GM18868 (cell line): Measurements from ENCODE around the gene ACE.

Source experiments
- ATAC-seq: cut with Tn5 transposase; IDR thresholded peaks from one replicate; pipeline ENCODE4 v1.9.1; 2021; ENCODE audit warnings: mild to moderate bottlenecking, moderate library complexity; ENCODE audit not compliant: unreplicated experiment

Gene ACE

GRCh38 chr17:63476854-63477479 is at the start of gene ACE:
Gene ACE (plus strand): TSS chr17:63477061. CDS start chr17:63477095, 34 bp downstream.
- peak; percentile 52 for ATAC-seq

- ATAC-seq = no peak
These were observed 47.1 kb upstream of the ACE start for GRCh38 chr17:63429766-63430165.

- no peak for ATAC-seq
These were observed 46.6 kb upstream of the ACE start for GRCh38 chr17:63430223-63430622.

GRCh38 chr17:63431618-63431938 is 45.3 kb upstream of the ACE start:
- ATAC-seq = no peak

- no peak for ATAC-seq
These were observed 44.7 kb upstream of the ACE start for GRCh38 chr17:63431939-63432804.

- ATAC-seq = no peak
These were observed 42.9 kb upstream of the ACE start for GRCh38 chr17:63433746-63434591.

GRCh38 chr17:63434951-63435571 is 41.8 kb upstream of the ACE start:
- no peak for ATAC-seq

- ATAC-seq = no peak
These were observed 41.0 kb upstream of the ACE start for GRCh38 chr17:63435681-63436522.

GRCh38 chr17:63436523-63437110 is 40.2 kb upstream of the ACE start:
- no peak for ATAC-seq

GRCh38 chr17:63437287-63438091 is 39.4 kb upstream of the ACE start:
- ATAC-seq = no peak

- no peak for ATAC-seq
These were observed 38.5 kb upstream of the ACE start for GRCh38 chr17:63438092-63439051.

- no peak for ATAC-seq
These were observed 37.2 kb upstream of the ACE start for GRCh38 chr17:63439687-63440086.

- ATAC-seq = no peak
These were observed 36.6 kb upstream of the ACE start for GRCh38 chr17:63440127-63440769.

GRCh38 chr17:63440770-63441335 is 36.0 kb upstream of the ACE start:
- ATAC-seq = no peak

GRCh38 chr17:63441654-63442053 is 35.2 kb upstream of the ACE start:
- ATAC-seq = no peak

- no peak for ATAC-seq
These were observed 34.8 kb upstream of the ACE start for GRCh38 chr17:63442074-63442473.

- ATAC-seq = no peak
These were observed 34.3 kb upstream of the ACE start for GRCh38 chr17:63442549-63443035.
